ENCODE measurements around the gene CD22. TPM values are rescaled to one million over a fixed set of nuclear protein-coding genes. Genes with fewer than 3 reads are reported as not detected.
A peak's percentile ranks its signal among the peaks of the same experiment; 100 is the strongest.

The CD22 gene
- total and polyA plus RNA-seq, 2 of the 8 experiments (the other 6 are each of a cell fraction or from before 2014, with no cell fraction given) = 0.06 to 0.60 TPM

- H3K9ac ChIP-seq (replicated peaks in 1 of 4; ENCODE audit: extremely low read depth in 1 of 4, low read depth in 3 of 4, low read length in 3 of 4) = no peak overlapping the region
These were observed 36.3 kb upstream of the CD22 start for GRCh38 chr19:35292421-35293362.

More at GRCh38 chr19:35292421-35293362, 36.3 kb upstream of the CD22 start:
- no peaks in the 10 kb centered on the region for H3K79me2 ChIP-seq (ENCODE audit: control insufficient read depth in 1 of 2, insufficient read depth in 2 of 2, low read length in 2 of 2)
- H2BK15ac ChIP-seq (ENCODE audit: low read length) = 0 out of 2 replicates have a peak overlapping the region, but pooled peaks have one; percentile 46
- H2BK120ac ChIP-seq (replicated peaks; ENCODE audit: low read depth, low read length) = no peak overlapping the region
- peaks cover 0 to 24% (median 10%) of the 10 kb centered on the region in 4 experiments; a peak in 6 of 7 replicates for H3K4me1 ChIP-seq (replicated peaks in 1 of 4; ENCODE audit: control insufficient read depth in 3 of 4, insufficient read depth in 4 of 4, low read length in 3 of 4)
- WGBS, 2 experiments (ENCODE audit: extremely low coverage in 1 of 2, insufficient coverage in 1 of 2, insufficient read length in 1 of 2, insufficient replicate concordance in 2 of 2, low coverage in 1 of 2, low lambda C conversion rate in 2 of 2, missing lambda C conversion rate in 1 of 2) = 88% methylated on average over 23 of the region's 23 CpGs; no CpG with 5 or more reads in 1 of the 2 experiments
- ChIA-PET POLR2A (ENCODE audit: partially characterized antibody) (interaction anchor here (1.3 to 2.2 kb wide), 2 partner anchors 11 to 14 kb away, joined by 3 to 16 read pairs; partner anchors contain the start of gene HAMP), CTCF (ENCODE audit: partially characterized antibody) (interaction anchor here (1.2 kb wide), 1 partner anchor 22 kb away, joined by 3 read pairs; no protein-coding TSS in a partner anchor)
- H3K4ac ChIP-seq (replicated peaks; ENCODE audit: insufficient read length, low read depth, low read length) = peak overlapping the region; percentile 85
- no peak overlapping the region for H3K56ac ChIP-seq (replicated peaks; ENCODE audit: insufficient read length, low read depth, low read length)
- no peak overlapping the region for H3K23ac ChIP-seq (ENCODE audit: insufficient read length)
- no peaks in the 10 kb centered on the region; a peak in 1 of 4 replicates for H3K9me3 ChIP-seq (ENCODE audit: insufficient read depth in 2 of 2, low read depth in 1 of 2, low read length in 1 of 2)
- DNase-seq (ENCODE audit: low read depth in 1 of 2, low spot score in 2 of 2) = no peak
- no peak overlapping the region for H4K5ac ChIP-seq (ENCODE audit: insufficient read length, low read depth, low read length)
- no peak overlapping the region for H3K4me3 ChIP-seq (ENCODE audit: extremely low read depth in 1 of 4, insufficient read depth in 2 of 4, low read depth in 3 of 4, low read length in 4 of 4)
- H4K91ac ChIP-seq (replicated peaks; ENCODE audit: insufficient read length, low read length) = peak overlapping the region; percentile 25
- H3K79me1 ChIP-seq (ENCODE audit: low read depth, low read length) = no peaks in the 10 kb centered on the region
- peak overlapping the region; percentile 90; the same call in 1 of the 2 replicates for H2BK12ac ChIP-seq (ENCODE audit: low read depth, low read length)
- no peak overlapping the region for H3K14ac ChIP-seq (ENCODE audit: insufficient read length)
- H3K23me2 ChIP-seq (ENCODE audit: low read depth, low read length) = peaks cover 12% of the 10 kb centered on the region; the same call in 1 of the 2 replicates
- H2BK5ac ChIP-seq (ENCODE audit: low read depth, low read length) = peak overlapping the region; percentile 44
- no peak overlapping the region for H3K4me2 ChIP-seq (ENCODE audit: insufficient read depth in 1 of 2, low read depth in 2 of 2, low read length in 2 of 2)
- no peak overlapping the region for H2AFZ ChIP-seq (ENCODE audit: low read length)
- no peaks in the 10 kb centered on the region; a peak in 1 of 8 replicates for H3K36me3 ChIP-seq (ENCODE audit: control insufficient read depth in 2 of 4, insufficient read depth in 4 of 4, low read length in 3 of 4)
- H2AK5ac ChIP-seq (ENCODE audit: low read depth, low read length) = peak overlapping the region; percentile 71; the same call in 1 of the 2 replicates
- no peak overlapping the region for H3K27ac ChIP-seq (ENCODE audit: low read depth, low read length)
- FAIRE-seq = no peak
- TF ChIP-seq ATF3 (IDR thresholded peaks at IDR 0.05; ENCODE audit: insufficient read depth, low read depth, low read length) (no peak), BRCA1 (IDR thresholded peaks at IDR 0.05; ENCODE audit: low read depth, low read length) (no peak), KDM5A (IDR thresholded peaks at IDR 0.05; ENCODE audit: low read length) (no peak), TAF1 (IDR thresholded peaks at IDR 0.05; ENCODE audit: low read depth, low read length) (no peak), YY1 (IDR thresholded peaks at IDR 0.05; ENCODE audit: low read depth, low read length) (no peak), EGR1 (IDR thresholded peaks at IDR 0.05; ENCODE audit: borderline replicate concordance, low read depth, low read length) (no peak), SP1 (IDR thresholded peaks at IDR 0.05; ENCODE audit: low read depth, low read length) (no peak), SIN3A (conservative IDR thresholded peaks at IDR 0.05 in 1 of 2, IDR thresholded peaks at IDR 0.05 in 1 of 2; ENCODE audit: low read depth in 1 of 2, low read length in 2 of 2) (no peak), KDM1A (IDR thresholded peaks at IDR 0.05; ENCODE audit: borderline replicate concordance, low read length) (no peak)
- H4K20me1 ChIP-seq (replicated peaks in 1 of 2; ENCODE audit: control insufficient read depth in 1 of 2, insufficient read depth in 2 of 2, low read length in 2 of 2) = peaks cover 0 to 8% of the 10 kb centered on the region in 2 experiments
- peaks cover 0 to 7% (median 0%) of the 10 kb centered on the region in 4 experiments; a peak in 2 of 7 replicates for H3K27me3 ChIP-seq (replicated peaks in 1 of 4; ENCODE audit: control insufficient read depth in 3 of 4, extremely low read depth in 1 of 4, insufficient read depth in 3 of 4, low read length in 3 of 4)
- H2BK20ac ChIP-seq (ENCODE audit: low read length) = 0 out of 2 replicates have a peak overlapping the region, but pooled peaks have one; percentile 55
- H3K18ac ChIP-seq (ENCODE audit: extremely low read depth, low read length) = no peak overlapping the region
- no peak overlapping the region; the same call in 1 of the 2 replicates for H4K8ac ChIP-seq (ENCODE audit: extremely low read depth, insufficient read depth, low read length)

All from H1 (cell line).